Left forelimb (tissue), 1 donor: ENCODE data around the gene GLDN.

Experiments
- DNase-seq: peaks from one replicate; pipeline ENCODE4 v3.0.0-alpha.2; 2018; ENCODE audit warnings: low spot score

Gene GLDN

GRCh38 chr15:51341366-51342226, at the start of gene GLDN:
TSS of gene GLDN (plus strand) at chr15:51341655. CDS start at chr15:51341685, 30 bp downstream.
- no peak for DNase-seq

GRCh38 chr15:51298620-51299019, 42.8 kb upstream of the GLDN start:
- DNase-seq: peak; percentile 1

DNA sequence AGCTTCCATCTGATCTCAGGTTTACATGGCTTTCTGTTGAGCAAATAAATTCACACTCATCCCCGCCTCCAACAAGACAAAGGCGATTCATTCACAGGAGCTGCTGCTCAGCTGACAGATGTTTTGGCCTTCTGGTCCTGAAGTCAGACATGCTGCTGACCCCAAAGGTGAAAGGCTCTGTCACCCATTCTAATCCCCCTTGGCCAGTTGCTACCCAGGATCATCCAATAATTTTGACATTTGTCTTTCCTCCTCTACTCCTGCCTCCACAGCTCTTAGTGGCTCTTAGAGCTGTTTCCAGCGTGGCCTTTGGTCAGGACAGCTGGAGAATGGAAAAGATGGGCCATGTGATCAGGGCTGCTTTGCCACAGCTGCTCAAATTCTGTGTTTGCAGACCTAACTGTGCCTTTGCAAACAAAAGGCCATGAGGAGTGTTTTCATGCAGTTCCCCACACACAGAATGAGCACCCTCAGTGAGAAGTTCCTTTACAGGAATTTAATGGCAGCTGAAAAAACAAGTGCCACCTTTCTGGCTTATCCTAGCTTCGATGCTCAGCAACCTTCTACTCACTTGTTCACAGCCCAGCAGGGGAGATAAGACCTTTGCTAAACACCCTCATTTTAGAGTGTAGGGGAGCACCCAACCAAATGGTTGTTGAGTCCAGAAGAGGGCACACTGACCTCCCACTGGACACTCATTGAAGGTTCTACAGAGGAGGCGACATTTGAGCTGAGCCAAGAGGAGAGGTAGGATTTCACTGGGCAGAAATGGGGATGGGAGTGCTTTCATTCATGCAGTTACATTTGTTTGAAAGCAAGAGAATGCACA, 42.1 kb upstream of the GLDN start:
- peak; percentile 34 for DNase-seq

DNA sequence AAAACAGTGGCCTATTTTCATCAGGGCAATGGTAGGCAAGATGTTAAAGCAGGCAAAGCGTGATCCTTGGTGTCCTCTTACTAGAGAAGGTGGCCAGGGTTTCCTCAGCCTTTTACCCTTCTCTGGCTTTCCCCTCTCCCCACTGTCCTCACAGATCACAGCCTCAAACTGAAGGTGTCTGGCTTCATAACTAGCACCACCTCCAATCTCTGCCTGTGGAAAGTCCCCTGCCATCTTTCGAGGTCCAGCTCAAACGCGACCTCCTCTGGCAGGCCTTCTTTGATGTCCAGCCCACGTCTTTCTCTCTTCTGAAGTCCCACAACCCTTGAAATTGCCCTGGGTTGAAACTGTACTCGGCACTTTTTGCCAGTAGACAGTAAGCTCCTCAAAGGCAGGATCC, 39.0 kb upstream of the GLDN start:
- no peak for DNase-seq

GRCh38 chr15:51303462-51303980, 37.9 kb upstream of the GLDN start:
- DNase-seq: peak; percentile 33

DNA sequence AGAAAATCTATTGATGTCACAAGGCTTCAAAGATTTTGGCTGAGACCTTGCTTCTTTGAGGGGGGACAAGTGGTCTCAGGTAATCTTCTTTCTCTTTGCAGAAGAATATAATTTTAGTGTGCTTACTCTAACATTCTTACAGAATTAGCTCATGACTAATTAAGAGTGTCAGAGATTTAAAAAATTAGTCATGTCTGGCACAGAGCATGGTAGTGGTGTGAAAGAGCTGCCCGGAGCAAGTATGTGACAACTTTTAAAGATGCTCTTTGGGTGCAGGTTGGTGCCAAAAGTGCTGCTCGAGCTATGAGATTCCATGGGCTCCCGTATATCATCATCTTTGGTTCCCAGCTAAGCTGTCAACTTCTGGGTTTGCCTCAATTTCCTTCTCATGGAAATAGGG, 34.1 kb upstream of the GLDN start:
- DNase-seq: peak; percentile 8

GRCh38 chr15:51307811-51308210, 33.6 kb upstream of the GLDN start:
- DNase-seq: peak; percentile 20

DNA sequence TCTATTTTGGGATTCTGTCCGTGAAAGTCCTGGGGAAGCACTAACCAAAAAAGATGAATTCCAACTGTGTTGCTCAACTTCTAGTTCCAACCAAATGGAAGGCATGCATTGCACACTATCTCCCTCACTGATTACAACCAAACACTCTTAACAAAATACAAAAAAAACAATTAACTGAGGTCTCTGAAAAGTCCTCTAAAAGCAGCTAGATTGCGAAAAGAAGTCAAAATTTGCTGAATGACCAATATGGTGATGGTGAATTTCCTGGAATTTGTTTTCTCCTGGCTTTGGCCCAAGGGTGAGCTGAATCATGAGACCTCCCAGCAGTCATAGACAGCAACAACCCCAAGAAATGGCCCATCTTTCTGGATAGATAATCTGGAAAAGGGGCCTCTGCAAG, 31.4 kb upstream of the GLDN start:
- DNase-seq: no peak

GRCh38 chr15:51311510-51311909, 29.9 kb upstream of the GLDN start:
- no peak for DNase-seq

GRCh38 chr15:51312166-51313073, 29.0 kb upstream of the GLDN start:
- no peak for DNase-seq

GRCh38 chr15:51313074-51313393, 28.4 kb upstream of the GLDN start:
- DNase-seq: no peak

DNA sequence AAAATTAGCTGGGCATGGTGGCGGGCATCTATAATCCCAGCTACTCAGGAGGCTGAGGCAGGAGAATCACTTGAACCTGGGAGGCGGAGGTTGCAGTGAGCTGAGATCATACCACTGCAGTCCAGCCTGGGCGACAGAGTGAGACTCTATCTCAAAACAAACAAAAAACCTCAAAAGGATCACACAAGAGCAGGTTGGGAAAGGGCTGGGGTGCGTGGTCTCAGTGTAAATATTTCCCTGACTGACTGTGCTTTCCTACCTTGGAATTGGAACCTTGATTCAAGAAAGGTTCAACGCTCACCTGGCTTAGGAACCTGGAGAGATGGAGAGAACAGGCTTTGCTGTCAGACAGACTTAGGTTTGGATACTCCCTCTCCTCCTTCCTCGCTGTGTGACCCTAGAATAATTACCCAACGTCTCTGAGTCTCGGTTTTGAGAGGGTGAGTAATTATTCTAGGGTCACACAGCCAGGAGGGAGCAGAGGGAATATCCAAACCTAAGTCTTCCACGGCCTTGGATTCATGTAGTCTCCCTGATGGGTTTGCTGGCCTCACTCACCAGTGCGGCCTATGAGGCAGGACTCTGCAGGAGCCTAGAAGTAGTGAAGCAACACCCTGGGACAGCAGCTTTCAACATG, 27.7 kb upstream of the GLDN start:
- DNase-seq: no peak

- DNase-seq: no peak
Observed at GRCh38 chr15:51314391-51315337, 26.8 kb upstream of the GLDN start.

GRCh38 chr15:51315726-51316125, 25.7 kb upstream of the GLDN start:
- DNase-seq: no peak

- no peak for DNase-seq
Observed at GRCh38 chr15:51316636-51317035, 24.8 kb upstream of the GLDN start.

DNA sequence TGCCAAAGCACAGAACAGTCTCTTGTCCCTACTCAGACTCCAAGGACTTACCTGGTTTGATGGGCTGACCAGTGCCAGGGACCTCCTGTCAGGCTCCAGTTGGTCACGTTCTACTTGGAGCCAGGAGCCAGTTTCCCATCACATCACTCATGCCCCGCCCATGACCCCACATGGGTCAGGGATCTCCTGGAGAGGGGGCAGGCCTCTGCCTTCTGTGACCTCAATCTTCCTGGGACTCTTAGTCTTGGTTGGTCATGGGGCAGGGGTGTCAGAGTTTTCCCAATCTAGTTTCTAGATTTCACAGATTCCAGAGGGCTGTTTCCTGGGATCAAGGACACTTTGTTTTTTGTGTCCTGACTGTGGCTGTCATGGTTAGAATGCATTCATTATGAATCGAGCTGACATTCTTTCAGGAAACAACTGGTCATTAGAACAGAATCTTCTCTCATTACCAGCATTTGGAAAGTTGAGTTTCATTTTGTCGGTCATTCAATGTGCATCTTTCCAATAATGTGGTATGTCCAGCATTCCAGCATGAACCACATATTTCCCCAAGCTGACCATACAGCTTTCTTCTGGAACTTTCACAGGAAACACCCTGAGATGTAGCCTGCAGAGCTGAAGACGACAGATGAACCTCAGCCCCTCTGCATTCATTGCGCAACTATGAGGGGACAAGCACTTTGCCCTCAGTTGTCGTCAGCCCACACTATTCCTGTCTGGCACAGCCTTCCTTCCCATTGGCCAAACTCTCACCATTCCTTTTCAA, 22.9 kb upstream of the GLDN start:
- DNase-seq: no peak

DNA sequence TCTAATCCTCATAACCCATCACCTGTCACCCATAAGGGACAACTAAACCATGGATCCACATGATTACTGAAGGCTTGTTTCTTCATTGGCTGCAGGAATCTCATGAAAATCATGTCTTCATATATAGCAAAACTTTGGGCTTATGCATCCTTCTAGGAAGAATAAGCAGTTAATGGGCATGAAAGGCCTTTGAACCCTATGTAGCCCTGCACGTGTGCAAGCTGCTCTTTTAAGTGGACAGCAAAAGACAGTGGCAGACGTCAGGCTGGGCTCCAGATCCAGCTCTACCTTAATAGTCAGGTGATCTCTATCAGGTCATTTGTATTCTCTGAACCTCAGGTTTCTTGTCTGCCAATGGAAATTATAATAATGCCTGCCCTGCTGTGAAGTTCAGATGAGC, 21.9 kb upstream of the GLDN start:
- DNase-seq: no peak

DNA sequence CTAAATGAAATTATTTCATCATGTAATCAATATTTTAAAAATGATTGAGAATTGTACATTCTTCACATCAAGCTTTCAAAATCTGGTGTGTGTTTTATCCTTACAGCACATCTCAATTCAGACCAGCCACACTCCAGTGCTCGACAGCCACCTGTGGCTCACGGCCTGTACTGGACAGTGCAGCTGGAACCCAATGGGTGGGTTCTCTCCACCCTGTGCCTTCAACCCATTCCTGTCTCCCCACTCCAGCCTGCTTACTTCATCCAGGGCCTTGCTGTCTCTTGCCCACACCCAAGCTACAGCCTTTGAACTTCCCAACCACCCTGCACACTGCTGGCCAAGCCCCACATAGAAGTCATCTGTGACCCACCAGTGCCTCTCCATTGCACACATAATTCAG, 20.6 kb upstream of the GLDN start:
- no peak for DNase-seq

DNA sequence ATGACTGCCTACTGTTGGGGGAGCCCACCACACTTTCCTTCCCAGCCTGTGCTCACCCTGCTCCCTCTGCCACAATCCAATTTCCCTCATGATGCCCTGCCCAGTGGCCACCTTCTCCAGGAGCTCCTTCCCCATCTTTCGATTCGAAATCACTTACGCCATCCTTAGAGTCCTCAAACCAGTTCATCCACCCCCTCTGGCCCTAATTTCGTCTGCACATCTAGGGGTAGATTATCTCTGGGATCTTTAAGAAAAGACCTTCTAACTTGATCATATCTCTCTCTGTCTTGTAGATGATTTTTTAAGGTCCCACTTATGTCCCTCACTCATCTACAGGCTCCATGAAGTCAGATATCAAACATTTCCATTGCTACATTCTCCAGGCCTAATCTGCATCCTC, 20.1 kb upstream of the GLDN start:
- no peak for DNase-seq
